GM18507 (cell line): ENCODE measurements around the gene TRIM45.
"Not testable (repeated sequence)": the region's sequence is repeated elsewhere in the genome, so short reads cannot be mapped to it uniquely, and the experiment has no call there.

Experiments
- DNase-seq: peaks from one replicate; pipeline ENCODE4 v3.0.0; 2011; ENCODE audit warnings: low read depth; ENCODE audit not compliant: insufficient read length; ENCODE audit errors: extremely low spot score
- FAIRE-seq: peaks from 2 replicates; lab custom pipeline; 2011; peaks lifted over from hg19 to GRCh38; lab: Jason Lieb, UNC

TRIM45 gene, protein sequence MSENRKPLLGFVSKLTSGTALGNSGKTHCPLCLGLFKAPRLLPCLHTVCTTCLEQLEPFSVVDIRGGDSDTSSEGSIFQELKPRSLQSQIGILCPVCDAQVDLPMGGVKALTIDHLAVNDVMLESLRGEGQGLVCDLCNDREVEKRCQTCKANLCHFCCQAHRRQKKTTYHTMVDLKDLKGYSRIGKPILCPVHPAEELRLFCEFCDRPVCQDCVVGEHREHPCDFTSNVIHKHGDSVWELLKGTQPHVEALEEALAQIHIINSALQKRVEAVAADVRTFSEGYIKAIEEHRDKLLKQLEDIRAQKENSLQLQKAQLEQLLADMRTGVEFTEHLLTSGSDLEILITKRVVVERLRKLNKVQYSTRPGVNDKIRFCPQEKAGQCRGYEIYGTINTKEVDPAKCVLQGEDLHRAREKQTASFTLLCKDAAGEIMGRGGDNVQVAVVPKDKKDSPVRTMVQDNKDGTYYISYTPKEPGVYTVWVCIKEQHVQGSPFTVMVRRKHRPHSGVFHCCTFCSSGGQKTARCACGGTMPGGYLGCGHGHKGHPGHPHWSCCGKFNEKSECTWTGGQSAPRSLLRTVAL

DNA sequence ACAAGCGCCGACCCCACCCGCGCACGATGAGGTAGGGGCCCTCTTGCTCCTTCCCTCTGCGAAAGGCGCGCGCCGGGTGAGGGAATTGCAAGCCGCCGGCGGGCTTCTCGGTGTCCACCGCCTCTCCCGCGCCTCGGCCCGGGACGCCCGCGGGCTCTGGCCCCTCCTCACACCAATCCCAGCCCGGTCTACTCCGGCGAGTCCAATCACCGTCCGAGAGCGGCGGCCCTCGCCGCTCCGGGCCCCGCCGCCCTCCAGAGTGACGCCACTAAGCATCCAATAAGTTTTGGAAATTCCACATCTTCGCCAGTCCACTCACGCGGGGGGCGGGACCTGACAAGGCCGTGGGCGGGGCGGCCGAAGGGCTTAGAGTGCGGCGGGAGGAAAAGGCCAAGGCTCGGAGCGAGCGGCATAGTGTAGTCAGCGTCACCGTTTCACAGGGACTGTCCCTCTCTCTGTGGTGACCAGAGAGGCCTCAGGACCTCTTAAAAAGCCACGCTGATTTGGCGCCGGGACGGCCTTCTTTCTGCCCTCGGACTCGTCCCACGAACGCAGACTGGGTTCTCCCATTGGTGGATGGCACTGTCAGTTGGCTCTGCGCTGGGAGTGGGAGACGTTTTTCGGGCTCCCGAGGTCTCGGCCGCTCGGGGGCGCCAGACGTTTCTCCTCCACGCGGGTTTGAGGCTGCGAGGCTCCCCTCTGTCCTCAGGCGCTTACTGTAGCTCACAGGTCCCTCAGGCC lies at the start of gene TRIM45:
Gene TRIM45 (minus strand): TSS at position 161 of the 741 bp plus-strand sequence. CDS start 548 bp downstream, outside the sequence.
- DNase-seq (peak; percentile 82), FAIRE-seq (peak; percentile 91)

DNA sequence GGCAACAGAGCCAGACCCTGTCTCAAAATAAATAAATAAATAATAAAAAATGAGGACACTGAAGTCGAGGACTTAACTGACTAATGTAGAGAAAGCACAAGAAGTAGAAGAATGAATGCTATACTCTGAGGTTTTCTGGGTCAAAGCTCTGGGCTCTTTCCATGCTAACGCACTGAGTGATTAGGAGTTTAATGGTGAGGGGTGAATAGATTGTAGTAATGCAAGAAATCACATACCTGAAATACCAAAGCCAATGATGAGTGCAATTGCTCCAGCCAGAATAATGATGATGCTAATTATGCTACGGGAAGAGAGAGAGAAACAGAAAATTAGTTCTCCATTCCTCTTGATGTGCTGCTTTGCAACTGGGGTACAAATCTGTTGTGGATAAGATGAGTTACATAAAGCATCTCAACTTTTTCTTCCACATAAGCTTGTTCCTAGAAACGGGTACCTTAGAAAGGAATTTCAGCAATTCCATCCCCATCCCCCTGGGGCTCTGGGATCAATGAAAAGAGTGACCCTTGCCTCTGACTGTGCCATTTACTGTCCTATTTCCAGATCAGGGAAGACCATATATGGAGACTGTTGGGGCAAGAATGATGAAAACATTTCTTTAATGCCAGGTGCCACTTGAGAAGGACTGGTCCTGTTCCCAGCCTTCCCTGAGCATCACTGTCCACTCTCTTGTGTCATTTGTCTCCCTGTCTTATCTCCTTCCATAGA lies 48.5 kb upstream of the TRIM45 start:
- FAIRE-seq (no peak), DNase-seq (no peak)

DNA sequence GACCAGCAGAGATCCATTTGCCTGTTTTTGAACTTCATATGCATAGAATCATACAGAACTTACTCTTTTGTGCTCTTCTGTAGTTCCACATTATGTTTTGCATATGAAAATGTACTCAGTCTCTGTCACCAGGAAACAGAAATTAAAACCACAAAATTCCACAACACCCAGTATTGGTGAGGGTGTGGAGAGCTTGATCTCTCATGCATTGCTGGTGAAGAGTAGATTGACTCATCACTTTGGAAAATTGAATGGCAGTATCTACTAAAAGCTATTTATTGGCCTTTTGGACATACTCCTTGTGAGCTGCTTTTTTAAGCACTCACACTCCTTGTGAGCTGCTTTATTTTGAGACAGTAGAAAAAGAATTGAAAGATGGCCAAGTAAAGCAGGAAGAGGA lies 45.9 kb upstream of the TRIM45 start:
- FAIRE-seq: no peak
- no peak for DNase-seq

DNA sequence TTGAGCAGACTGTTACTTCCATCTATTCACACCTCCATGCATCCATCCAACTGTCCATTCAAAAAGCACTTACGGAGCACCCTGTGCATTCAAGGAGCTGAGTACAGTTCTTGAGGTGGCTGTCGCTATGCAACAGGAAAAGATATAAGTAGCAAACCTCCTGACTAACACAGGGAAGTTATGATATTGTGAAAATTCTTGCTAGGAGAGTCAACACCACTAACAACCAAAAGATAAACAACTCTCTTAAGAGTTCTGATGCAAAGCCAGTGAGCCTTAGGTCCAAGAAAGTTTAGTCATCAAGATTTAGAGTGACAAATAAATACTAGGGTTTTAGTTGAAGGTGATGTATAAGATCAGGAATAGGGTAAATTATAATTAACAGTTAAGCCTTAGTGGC lies 44.5 kb upstream of the TRIM45 start:
- FAIRE-seq (no peak), DNase-seq (no peak)

DNA sequence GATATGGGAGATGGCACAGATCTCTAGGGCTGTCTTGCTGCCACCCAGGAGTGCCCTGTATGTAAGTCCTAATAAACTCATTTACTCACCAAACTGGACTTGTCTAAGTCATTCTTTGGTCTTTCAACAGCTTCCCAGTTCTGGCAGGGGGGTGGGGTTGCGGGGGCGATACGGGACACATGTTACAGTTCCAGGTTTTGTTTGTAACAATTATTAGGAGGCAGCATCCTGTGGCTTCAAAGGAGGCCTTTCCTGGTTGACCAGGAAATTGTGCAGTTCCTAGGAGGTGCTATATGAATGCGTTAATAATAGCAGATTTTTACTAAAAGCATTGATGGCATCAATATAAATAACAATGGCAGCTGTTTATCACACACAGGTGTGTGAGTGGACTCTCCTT lies 42.7 kb upstream of the TRIM45 start:
- FAIRE-seq (no peak), DNase-seq (no peak)

DNA sequence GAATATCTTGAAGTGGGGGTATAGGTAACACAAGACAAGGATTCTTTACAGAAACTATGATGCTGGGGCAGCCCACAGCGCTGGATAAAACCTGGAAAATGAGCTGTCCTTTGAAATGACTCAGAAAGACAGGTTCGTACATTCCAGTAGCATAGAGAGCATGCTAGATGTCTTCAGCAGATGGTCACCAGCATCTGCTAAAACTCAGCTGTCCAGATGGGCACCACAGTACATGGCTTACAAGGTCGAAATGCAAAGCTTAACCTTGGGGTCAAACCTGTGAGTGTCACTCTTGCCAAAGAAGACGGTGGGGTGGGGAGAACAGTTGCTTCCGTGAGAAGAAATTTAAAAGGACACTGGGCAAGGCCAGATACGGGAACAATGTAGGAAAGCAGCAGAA lies 41.3 kb upstream of the TRIM45 start:
- no peak for DNase-seq
- no peak for FAIRE-seq

DNA sequence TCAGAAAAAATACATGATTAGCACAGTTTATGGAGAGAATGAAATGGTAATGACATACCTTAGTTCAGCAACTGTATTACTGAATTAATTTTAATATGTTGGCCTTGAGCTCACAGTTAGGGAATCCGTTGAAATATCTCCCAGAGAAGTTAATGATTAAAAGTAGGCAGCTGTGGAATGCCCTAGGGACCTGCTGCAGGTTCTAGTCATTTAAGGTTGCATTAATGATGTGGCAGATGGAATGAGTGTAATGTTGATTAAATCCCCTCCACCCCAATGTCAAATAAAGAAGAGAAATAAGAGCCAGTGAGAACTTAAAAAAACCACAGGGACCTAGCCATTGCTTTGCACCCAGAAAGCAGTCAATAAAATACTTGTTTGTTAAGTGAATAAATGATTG lies 40.3 kb upstream of the TRIM45 start:
- FAIRE-seq (no peak), DNase-seq (no peak)

DNA sequence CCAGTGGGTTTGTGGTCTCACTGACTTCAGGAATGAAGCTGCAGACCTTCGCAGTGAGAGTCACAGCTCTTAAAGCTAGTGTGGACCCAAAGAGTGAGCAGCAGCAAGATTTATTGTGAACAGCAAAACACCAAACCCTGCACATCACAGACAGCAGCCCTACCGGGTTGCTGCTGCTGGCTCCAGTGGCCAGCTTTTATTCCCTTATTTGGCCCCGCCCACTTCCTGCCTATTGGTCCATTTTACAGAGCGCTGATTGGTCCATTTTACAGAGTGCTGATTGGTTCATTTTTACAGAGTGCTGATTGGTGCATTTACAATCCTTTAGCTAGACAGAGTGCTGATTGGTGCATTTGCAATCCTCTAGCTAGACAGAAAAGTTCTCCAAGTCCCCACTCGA lies 29.8 kb upstream of the TRIM45 start:
- FAIRE-seq, DNase-seq: not testable (repeated sequence)

DNA sequence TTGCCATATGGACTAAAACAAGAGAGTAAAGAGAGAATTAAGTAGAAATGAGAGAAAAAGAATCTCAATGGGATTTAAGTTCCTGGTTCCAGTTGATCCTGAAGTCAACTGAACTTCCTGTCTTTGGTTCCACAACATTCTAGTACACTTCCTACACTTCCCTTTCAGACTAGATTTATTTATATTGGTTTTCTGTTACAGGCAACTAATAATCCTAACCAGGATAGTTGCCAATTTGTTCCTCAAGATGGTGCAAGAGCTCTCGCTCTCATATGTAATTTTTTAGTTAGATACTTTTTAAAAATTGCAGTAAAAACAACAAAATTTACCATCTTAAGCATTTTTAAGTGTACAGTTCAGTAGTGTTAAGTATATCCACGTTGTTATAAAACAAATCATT lies 28.8 kb upstream of the TRIM45 start:
- FAIRE-seq: no peak
- no peak for DNase-seq

DNA sequence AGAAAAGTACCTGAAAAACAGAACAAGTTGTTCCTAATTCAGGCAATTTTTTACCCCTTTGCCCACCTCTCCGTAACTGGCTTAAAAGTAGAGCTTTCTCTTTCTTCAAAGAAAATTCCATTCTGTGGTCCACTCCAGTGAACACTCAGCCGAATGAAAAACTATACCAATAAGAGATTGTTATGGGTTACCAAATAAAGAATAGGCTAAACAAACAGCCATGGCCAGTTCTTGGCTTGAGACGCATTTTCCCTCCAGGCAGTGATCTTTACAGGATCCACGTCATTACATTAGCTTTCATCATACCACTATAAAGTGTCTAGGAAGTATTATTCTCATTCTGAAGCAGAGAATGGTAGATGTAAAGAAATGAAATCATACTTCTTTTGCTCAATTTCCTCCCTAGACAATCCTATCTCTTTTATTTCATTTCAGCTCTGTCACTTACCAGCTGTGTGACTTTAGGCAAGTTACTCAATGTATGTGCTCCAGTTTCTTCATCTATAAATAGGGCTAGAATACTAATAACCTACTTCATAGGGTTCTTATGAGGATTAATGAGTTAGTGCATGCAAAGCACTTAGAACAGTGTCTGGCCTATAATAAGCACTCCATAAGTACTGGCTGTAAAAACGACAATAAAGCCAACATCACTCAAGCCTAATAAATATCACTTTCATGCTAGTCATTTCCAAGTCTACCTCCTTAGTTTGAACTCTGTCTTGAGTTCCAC lies 26.5 kb upstream of the TRIM45 start:
- no peak for FAIRE-seq
- DNase-seq: no peak

DNA sequence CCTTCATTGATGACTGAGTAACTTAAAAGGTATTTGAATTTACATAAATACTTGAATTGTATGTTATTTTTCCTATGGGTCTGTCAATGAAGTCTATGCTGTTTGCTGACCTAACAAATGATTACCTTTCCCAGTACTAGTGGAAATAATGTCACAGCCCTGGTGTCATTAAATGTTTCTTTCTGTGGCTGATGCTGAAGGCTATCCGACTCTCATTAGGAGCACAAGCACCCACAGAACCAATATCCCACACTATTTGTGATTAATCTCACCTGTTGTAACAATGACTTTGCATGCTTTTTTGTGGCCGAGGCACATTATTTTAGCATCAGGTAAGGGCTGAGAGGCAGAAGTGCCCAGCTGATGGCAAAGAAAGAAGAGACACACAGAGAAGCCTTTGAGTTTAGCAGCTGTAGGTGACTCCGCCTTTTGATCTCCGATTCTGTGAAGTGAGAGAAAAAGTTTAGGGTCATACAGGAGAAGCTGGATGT lies 25.8 kb upstream of the TRIM45 start:
- DNase-seq (no peak), FAIRE-seq (no peak)

DNA sequence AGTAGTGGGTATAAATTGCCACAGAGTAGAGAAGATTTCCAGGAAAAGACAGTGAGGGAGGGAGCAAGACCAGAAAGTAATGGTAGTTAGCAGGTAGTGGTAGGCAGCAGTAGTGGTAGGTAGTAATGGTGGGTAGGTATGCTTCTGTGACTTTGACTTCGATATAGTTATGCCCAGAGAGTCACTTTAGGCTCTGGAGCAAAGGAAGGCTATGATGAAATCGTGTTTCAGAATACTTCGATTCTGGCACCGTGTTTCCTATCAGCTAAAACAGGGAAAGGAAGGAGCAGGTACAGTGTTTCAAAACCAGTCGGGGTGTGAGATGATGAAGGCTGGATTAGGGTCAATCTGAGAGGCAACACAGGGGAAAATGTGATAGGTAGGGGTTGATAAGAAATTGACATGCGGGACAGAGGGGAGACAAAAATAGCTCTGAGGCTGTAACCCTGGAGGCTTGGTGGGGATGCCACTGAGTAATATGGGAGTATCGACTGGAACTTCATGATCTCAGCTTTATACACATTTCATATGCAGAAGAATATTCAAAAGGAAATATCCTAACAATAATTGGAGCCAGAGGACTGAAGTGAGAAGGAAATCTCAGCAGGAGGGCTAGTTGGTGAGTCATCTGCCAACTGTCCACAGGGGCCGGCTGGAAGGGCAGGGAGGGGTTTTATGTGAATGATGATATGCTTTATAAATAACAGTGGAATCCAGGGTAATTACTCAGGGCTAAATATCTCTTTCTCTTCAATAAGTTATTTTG lies 25.2 kb upstream of the TRIM45 start:
- FAIRE-seq: no peak

DNA sequence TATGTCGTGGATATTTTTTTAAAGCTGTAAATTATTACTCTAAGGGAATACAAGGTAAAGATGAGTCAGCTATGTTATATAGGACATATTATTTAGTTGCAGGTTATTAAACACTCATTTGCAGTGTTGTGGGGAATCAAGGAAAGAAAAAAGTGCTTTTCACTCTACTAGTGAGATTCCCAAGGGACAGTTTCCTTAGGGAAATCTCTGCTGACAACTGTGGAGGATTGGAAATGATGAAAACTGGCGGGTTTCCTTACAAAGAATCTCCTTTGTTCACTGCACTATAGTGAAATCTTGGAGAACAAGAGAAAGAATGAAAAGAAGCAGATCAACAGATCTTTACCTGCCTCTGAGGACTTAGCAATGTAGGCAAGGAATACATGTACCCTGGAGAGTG lies 24.5 kb upstream of the TRIM45 start:
- no peak for FAIRE-seq
- DNase-seq: no peak

More for the DNA sequence above, 25.2 kb upstream of the TRIM45 start:
- DNase-seq: no peak

DNA sequence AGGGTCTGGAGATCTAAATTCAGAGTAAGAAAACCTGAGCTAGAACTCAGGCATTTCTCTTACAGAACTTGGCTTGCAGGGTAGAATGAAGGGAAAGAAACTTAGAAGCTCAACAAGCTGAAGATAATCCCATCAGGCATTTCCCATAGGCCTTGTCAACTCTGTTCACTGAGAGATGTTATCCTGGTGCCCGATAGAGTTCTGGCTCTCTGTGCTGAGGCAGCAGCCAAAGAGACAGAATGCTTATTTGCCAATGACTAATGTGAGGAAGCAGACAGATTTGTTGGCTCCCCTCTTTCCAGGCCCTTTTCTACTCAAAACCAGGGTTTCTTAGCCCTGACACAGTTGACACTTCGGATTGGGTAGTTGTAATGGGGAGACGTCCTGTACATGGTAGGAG lies 22.3 kb upstream of the TRIM45 start:
- DNase-seq (no peak), FAIRE-seq (no peak)

DNA sequence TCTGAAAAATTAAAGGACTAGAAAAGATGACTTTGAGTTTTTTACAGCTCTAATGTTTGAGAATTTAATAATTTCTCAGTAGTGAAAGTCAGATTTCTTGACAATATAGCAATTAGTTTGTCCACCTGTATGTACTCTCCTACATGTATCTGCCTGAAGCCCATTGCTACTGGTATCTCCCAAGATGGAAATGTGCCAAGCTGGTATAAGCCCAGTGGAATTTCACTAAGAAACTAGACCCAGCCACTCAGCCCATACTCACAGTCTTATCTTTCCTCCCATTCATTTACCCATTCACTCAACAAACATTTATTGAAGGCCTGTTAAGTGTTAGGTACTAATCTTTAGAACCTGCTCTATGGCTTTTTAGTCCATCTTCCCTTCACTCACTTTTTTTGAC lies 21.6 kb upstream of the TRIM45 start:
- no peak for DNase-seq
- FAIRE-seq: no peak

DNA sequence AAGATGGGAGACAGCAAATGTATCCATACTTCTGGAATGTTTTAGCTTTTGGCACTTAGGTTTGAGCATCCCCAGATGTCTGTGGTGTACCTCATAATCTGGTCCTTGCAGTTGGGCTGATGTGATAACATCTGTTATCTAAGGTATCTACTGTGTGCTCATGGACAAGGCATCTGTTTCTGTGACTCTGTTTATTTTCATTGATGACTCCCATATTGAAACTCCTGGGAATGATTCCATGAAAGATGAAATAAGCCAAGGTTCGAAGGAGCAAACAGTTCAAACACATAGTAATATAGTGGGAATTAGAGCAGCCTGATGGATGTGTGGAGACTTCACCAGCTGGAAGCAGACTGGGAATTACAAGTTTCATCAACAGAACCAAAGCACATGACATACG lies 20.7 kb upstream of the TRIM45 start:
- FAIRE-seq (no peak), DNase-seq (no peak)

DNA sequence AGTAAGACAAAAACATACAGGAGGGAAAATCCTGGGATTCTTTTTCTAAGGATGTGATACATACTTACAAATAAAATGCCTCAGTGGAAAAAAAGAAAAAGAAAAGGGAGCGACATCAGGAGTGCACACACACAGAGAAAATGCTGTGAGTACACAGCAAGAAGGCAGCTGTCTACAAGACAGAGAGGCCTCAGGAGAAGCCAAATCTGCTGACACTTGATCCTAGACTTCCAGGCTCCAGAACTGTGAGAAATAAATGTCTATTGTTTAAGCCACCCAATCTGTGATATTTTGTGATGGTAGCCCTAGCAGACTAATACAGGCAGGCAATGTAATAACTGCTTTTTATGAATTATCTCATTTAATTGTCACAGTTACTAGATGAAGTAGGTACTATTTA lies 17.0 kb upstream of the TRIM45 start:
- no peak for FAIRE-seq
- DNase-seq: no peak

DNA sequence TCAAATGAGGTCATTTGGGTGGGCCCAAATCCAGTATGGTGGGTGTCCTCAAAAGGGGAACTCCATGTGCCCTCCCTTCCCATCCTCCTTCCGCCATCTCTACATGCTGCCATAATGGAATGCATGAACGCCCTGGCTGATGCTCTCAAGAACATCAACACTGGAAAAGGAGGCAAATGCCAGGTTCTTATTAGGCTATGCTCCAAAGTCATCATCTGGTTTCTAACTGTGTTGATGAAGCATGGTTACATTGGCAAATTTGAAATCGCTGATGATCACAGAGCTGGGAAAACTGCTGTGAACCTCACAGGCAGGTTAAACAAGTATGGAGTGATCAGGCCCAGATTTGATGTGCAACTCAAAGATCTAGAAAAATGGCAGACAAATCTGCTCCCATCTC lies 16.6 kb upstream of the TRIM45 start:
- no peak for DNase-seq
- no peak for FAIRE-seq
